Peyer's patch (tissue), 4 donors: Measurements from ENCODE around the gene PKIG.

Source experiments
- POLR2A ChIP-seq, 2 donors: fragments of 450-650 bp; IDR thresholded peaks; one replicate each; pipeline ENCODE4 v1.5.1; 2017; ENCODE audit warnings: antibody characterized with exemption in 2 of 2, mild to moderate bottlenecking in 2 of 2, moderate library complexity in 2 of 2
- TF ChIP-seq, protein P1 (sequence below), 6 experiments: fragments of 450-650 bp in 4 of 6; fragments of 200-600 bp in 2 of 6; sonication (generic) in 1 of 6; IDR thresholded peaks; one replicate each; pipeline ENCODE4 v1.5.1; 2017 to 2019; ENCODE audit warnings: antibody characterized with exemption in 6 of 6, mild to moderate bottlenecking in 3 of 6, moderate library complexity in 1 of 6

DNA sequence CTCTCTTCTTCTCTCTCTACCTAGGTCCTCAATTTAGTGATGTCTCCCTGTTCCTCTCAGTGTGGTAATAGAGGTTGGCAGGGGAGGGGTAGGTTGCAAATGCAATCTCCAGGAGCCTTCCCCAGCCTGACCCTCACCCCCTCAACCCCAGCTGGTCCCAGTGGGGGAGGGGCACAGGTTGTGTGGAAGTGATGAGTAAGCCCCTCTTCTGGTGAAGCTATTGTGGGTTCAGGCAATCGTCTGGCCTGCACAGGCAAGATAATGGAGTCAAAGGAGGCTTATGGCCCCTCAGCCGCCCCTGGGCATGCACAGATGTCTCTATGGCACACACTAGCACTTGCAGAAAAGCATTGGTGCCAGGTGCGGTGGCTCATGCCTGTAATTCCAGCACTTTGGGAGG is 79.9 kb downstream of the PKIG start:
- TF ChIP-seq, protein P1, sequence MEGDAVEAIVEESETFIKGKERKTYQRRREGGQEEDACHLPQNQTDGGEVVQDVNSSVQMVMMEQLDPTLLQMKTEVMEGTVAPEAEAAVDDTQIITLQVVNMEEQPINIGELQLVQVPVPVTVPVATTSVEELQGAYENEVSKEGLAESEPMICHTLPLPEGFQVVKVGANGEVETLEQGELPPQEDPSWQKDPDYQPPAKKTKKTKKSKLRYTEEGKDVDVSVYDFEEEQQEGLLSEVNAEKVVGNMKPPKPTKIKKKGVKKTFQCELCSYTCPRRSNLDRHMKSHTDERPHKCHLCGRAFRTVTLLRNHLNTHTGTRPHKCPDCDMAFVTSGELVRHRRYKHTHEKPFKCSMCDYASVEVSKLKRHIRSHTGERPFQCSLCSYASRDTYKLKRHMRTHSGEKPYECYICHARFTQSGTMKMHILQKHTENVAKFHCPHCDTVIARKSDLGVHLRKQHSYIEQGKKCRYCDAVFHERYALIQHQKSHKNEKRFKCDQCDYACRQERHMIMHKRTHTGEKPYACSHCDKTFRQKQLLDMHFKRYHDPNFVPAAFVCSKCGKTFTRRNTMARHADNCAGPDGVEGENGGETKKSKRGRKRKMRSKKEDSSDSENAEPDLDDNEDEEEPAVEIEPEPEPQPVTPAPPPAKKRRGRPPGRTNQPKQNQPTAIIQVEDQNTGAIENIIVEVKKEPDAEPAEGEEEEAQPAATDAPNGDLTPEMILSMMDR (IDR thresholded peaks at IDR 0.05): no peak
- no peak for TF ChIP-seq POLR2A (IDR thresholded peaks at IDR 0.05)
